OCI-LY7 (cell line): ENCODE data around the gene LHFPL2.

Source experiments
- EZH2phosphoT487 ChIP-seq: fragments of 200-600 bp; sonication (generic); IDR thresholded peaks from 2 replicates; pipeline ENCODE4 v1.6.1; 2018; ENCODE audit warnings: low read depth, borderline replicate concordance, mild to moderate bottlenecking, mixed run types, antibody characterized with exemption, low read length, moderate library complexity, mixed read lengths
- TF ChIP-seq, protein P1 (sequence below): fragments of 200-600 bp; sonication (generic); conservative IDR thresholded peaks from 2 replicates; pipeline ENCODE4 v1.5.1; 2014; ENCODE audit warnings: mild to moderate bottlenecking, antibody characterized with exemption, low read length, moderate library complexity, mixed read lengths

DNA sequence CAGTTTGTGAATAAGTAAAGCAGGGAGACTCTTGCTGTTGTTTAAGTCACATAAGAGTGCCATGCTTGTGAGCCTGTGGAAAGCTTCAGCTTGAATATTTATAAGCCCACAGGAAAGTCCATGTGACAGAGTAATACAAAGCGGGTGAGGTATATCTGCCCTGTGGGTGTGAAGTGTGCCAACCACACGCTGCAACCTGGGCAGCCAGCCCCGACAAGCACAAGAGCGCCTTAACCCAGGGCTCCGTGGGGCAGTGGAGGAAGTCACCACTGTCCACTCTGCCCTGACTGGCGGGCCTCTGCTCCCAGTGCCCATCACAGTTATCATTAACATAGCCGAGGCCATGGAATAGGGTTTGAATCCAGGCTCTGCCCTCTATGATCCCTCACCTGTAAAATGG is 155.9 kb downstream of the LHFPL2 start:
- TF ChIP-seq, protein P1, sequence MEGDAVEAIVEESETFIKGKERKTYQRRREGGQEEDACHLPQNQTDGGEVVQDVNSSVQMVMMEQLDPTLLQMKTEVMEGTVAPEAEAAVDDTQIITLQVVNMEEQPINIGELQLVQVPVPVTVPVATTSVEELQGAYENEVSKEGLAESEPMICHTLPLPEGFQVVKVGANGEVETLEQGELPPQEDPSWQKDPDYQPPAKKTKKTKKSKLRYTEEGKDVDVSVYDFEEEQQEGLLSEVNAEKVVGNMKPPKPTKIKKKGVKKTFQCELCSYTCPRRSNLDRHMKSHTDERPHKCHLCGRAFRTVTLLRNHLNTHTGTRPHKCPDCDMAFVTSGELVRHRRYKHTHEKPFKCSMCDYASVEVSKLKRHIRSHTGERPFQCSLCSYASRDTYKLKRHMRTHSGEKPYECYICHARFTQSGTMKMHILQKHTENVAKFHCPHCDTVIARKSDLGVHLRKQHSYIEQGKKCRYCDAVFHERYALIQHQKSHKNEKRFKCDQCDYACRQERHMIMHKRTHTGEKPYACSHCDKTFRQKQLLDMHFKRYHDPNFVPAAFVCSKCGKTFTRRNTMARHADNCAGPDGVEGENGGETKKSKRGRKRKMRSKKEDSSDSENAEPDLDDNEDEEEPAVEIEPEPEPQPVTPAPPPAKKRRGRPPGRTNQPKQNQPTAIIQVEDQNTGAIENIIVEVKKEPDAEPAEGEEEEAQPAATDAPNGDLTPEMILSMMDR, result no peak
- TF ChIP-seq EZH2phosphoT487, result no peak
